ENCODE results near the gene MATN3. TPM values are rescaled to one million over a fixed set of nuclear protein-coding genes. Genes with fewer than 3 reads are reported as not detected.

Gene MATN3
- total and polyA plus RNA-seq, 2 donors, result 1.1 to 2.0 TPM

DNA sequence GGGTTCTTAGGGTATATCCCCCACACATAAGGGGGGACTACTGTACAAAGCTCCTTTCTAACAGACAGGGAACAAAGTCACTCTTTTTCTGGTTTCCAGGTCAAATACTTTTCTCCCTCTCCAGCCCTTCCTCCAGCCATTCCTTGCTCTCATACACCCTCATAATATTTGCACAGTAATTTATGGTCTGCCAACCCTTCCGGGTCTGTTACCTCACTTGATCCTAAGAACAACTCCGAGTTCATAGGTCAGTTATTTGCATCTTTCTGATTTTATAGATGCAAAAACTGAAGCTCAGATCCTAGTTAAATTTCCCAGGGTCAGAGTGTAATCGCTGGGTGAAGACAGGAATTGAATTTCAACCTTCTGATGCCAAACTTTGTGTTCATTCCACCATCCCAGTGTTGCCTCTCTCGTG lies 14.8 kb upstream of the MATN3 start:
- Histone ChIP-seq H3K36me3 (ENCODE audit: insufficient read depth) (peaks cover 6% of the 10 kb centered on the region), H3K4me1 (ENCODE audit: insufficient read depth) (no peaks in the 10 kb centered on the region), H3K4me3 (ENCODE audit: low read depth, low read length) (no peak overlapping the region), H3K27ac (ENCODE audit: low read depth) (no peak overlapping the region)
- DNase-seq (ENCODE audit: extremely low spot score), result no peak
- WGBS, result 54% methylated on average over 4 of the region's 4 CpGs

GRCh38 chr2:20025065-20025786 lies 12.8 kb upstream of the MATN3 start:
- Histone ChIP-seq H3K36me3 (ENCODE audit: insufficient read depth) (peaks cover 2% of the 10 kb centered on the region), H3K4me3 (ENCODE audit: low read depth, low read length) (no peak overlapping the region), H3K4me1 (ENCODE audit: insufficient read depth) (no peaks in the 10 kb centered on the region), H3K27ac (ENCODE audit: low read depth) (no peak overlapping the region)
- WGBS, result 86% methylated on average over 3 of the region's 3 CpGs
- no peak for DNase-seq (ENCODE audit: extremely low spot score)

DNA sequence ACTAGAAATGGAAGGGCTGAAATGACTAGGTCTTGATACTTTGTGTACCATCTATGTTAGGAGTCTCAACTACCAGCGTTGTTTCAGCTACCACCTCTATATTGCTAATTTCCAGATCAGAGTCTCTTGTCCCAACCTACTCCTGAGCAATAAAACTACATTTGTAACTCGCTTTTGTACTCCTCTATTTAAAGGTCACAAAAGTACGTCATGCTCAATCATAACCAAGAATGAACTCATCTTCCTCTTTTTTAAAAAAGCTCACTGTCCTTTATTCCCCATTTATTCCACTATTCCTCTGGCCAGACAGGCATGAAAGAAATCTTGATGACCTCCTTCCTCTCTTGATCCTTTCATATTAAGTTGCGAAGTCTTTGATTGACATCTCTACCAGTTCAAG lies 11.2 kb upstream of the MATN3 start:
- 94% methylated on average over 4 of the region's 4 CpGs for WGBS
- Histone ChIP-seq H3K36me3 (ENCODE audit: insufficient read depth) (no peaks in the 10 kb centered on the region), H3K27ac (ENCODE audit: low read depth) (no peak overlapping the region), H3K4me3 (ENCODE audit: low read depth, low read length) (no peak overlapping the region), H3K4me1 (ENCODE audit: insufficient read depth) (no peaks in the 10 kb centered on the region)
- no peak for DNase-seq (ENCODE audit: extremely low spot score)

DNA sequence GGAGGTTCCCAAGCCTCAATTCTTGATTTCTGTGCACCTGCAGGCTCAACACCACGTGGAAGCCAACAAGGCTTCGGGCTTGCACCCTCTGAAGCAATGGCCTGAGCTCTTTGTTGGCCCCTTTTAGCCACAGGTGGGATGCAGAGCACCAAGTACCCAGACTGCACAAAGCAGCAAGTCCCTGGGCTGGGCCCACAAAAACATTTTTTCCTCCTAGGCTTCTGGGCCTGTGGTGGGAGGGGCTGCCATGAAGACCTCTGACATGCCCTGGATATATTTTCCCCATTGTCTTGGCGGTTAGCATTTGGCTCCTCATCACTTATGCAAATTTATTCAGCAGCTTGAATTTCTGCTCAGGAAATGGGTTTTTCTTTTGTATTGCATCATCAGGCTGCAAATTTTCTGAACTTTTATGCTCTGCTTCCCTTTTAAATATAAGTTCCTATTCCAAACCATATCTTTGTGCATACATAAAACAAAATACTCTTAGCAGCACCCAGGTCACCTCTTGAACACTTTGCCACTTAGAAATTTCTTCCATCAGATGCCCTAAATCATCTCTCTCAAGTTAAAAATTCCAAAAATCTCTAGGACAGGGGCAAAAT lies 9.0 kb upstream of the MATN3 start:
- Histone ChIP-seq H3K4me1 (ENCODE audit: insufficient read depth) (no peaks in the 10 kb centered on the region), H3K36me3 (ENCODE audit: insufficient read depth) (no peaks in the 10 kb centered on the region), H3K27ac (ENCODE audit: low read depth) (no peak overlapping the region), H3K4me3 (ENCODE audit: low read depth, low read length) (no peak overlapping the region)
- WGBS, result 87% methylated on average over 3 of the region's 3 CpGs
- no peak for DNase-seq (ENCODE audit: extremely low spot score)

- Histone ChIP-seq H3K27ac (ENCODE audit: low read depth) (no peak overlapping the region), H3K4me3 (ENCODE audit: low read depth, low read length) (no peak overlapping the region), H3K4me1 (ENCODE audit: insufficient read depth) (no peaks in the 10 kb centered on the region), H3K36me3 (ENCODE audit: insufficient read depth) (no peaks in the 10 kb centered on the region)
- no peak for DNase-seq (ENCODE audit: extremely low spot score)
- 91% methylated on average over 4 of the region's 4 CpGs for WGBS
Observed at GRCh38 chr2:20019747-20020146, 7.3 kb upstream of the MATN3 start.

- no peak overlapping the region for H3K4me3 ChIP-seq (ENCODE audit: low read depth, low read length)
- WGBS, result 92% methylated on average over 2 of the region's 2 CpGs
- H3K27ac ChIP-seq (ENCODE audit: low read depth), result no peak overlapping the region
- no peaks in the 10 kb centered on the region for H3K36me3 ChIP-seq (ENCODE audit: insufficient read depth)
- H3K4me1 ChIP-seq (ENCODE audit: insufficient read depth), result no peaks in the 10 kb centered on the region
- DNase-seq (ENCODE audit: extremely low spot score), result no peak
Observed at GRCh38 chr2:20018601-20019152, 6.2 kb upstream of the MATN3 start.

DNA sequence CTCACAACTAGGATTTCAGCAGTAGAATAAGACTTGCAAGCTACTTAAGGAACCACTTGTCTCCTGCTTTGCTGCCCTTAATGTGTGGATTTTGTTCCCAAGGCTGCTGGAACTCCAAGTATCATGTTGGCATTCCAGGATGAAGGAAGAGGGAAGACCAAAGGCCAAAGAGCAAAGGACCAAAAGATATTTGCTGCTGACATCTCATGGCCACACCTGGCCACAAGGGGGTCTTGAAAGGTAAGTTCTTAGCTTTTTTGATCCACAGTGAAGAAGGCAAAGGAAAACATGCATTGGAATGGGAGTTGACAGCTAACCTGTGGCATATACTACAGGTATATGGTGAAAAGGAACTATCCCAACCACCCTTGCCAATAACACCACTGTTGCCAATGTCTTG lies 3.9 kb upstream of the MATN3 start:
- DNase-seq (ENCODE audit: extremely low spot score), result no peak
- no peaks in the 10 kb centered on the region for H3K4me1 ChIP-seq (ENCODE audit: insufficient read depth)
- H3K27ac ChIP-seq (ENCODE audit: low read depth), result no peak overlapping the region
- no peaks in the 10 kb centered on the region for H3K36me3 ChIP-seq (ENCODE audit: insufficient read depth)
- no peak overlapping the region for H3K4me3 ChIP-seq (ENCODE audit: low read depth, low read length)

- 10% methylated on average over 2 of the region's 2 CpGs for WGBS
- no peak overlapping the region for H3K27ac ChIP-seq (ENCODE audit: low read depth)
- H3K4me3 ChIP-seq (ENCODE audit: low read depth, low read length), result no peak overlapping the region
- no peaks in the 10 kb centered on the region for H3K36me3 ChIP-seq (ENCODE audit: insufficient read depth)
- H3K4me1 ChIP-seq (ENCODE audit: insufficient read depth), result no peaks in the 10 kb centered on the region
- peak; percentile 40 for DNase-seq (ENCODE audit: extremely low spot score)
Observed at GRCh38 chr2:20015482-20016083, 3.1 kb upstream of the MATN3 start.

DNA sequence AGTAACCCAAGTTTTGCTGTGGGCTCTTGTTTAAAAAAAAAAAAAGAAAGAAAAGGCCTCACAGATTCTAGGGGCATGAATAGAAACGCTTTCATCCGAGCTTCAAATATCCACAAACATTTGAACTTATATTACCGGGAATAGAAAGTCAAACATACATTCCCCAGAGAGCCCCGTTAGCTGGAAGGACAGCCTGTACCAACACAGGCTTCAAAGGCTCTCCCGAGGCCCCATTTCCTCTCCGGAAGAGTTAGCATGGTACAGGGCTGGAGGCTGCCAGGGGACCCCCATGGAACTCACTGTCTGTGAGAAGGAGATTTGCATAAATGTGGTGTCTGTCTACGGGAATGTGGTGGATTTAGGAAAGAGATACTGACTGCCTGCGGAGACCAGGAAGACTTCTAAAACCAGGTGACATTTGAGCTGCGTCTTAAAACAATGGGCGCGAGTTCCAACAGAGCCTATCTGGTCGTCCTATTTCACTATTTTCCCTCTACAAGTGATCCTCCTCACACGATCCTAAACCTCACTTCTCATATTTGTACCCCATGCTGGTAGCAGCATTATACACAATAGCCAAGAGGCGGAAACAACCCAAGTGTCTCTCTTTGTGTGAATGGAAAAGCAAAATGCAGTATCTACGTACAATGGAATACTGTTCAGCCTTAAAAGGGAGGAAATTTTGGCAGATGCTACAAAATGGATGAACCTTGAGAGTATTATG lies 820 bp upstream of the MATN3 start:
- Histone ChIP-seq H3K4me3 (ENCODE audit: low read depth, low read length) (peak overlapping the region; percentile 51), H3K4me1 (ENCODE audit: insufficient read depth) (no peaks in the 10 kb centered on the region), H3K36me3 (ENCODE audit: insufficient read depth) (no peaks in the 10 kb centered on the region), H3K27ac (ENCODE audit: low read depth) (no peak overlapping the region)
- 64% methylated on average over 15 of the region's 15 CpGs for WGBS
- no peak for DNase-seq (ENCODE audit: extremely low spot score)

- no peaks in the 10 kb centered on the region for H3K4me1 ChIP-seq (ENCODE audit: insufficient read depth)
- 17% methylated on average over 4 of the region's 4 CpGs for WGBS
- H3K4me3 ChIP-seq (ENCODE audit: low read depth, low read length), result peak overlapping the region; percentile 51
- no peaks in the 10 kb centered on the region for H3K36me3 ChIP-seq (ENCODE audit: insufficient read depth)
- H3K27ac ChIP-seq (ENCODE audit: low read depth), result no peak overlapping the region
- DNase-seq (ENCODE audit: extremely low spot score), result no peak
Observed at GRCh38 chr2:20012032-20012281, 511 bp downstream of the MATN3 start.

DNA sequence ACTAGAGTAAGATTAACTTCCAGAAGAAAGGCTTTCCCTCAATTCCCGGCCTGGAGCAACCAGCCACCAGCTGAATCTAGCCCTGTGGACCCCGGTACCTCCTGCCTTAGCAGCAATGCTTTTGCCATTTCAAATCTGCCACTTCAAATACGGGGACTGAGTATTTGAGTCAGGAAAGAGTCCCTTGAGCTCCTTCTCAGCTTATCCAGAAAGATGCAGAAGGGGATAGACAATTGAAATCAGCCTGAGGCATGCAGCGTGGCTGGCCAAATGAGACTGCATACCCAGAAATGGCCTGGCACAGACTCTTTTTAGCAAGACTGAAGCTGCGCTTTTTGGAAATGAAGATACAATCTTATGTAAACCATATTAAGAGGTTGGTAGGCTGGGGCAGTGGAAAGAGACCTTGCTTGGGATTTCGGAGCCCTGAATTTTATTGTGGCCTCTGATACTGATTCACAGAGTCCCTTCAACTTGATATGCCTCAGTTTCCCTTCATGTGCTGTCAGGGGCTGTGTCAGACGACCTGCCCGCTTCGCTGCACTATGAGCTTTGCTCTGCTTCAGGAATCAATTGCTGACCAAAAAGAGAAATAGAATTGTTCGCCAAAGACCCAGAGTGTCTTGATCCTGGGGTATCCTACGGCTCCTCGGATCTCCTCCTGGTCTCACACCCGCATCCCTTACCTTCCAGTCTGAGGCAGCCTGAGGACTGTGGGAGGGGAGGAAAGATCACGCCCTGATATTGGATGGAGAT lies 1.0 kb downstream of the MATN3 start:
- WGBS, result 85% methylated on average over 14 of the region's 14 CpGs
- H3K36me3 ChIP-seq (ENCODE audit: insufficient read depth), result no peaks in the 10 kb centered on the region
- DNase-seq (ENCODE audit: extremely low spot score), result no peak
- no peaks in the 10 kb centered on the region for H3K4me1 ChIP-seq (ENCODE audit: insufficient read depth)
- H3K27ac ChIP-seq (ENCODE audit: low read depth), result no peak overlapping the region
- no peak overlapping the region for H3K4me3 ChIP-seq (ENCODE audit: low read depth, low read length)

DNA sequence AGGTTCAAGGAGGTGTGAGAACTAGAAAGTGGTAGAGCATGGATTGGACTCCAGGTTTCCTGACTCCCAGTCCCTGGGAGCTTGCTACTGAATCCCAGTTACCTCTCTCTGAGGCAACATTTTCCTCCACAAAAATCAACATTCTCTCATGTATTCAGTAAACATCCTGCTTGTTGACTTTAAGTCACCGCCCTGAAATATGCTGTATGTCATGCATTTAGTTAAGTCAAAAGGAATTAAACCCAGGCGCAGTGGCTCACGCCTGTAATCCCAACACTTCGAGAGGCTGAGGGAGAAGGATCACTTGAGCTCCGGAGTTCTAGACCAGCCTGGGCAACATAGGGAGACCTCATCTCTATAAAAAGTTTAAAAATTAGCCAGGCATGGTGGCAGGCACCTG lies 3.8 kb downstream of the MATN3 start:
- WGBS, result 60% methylated on average over 5 of the region's 5 CpGs
- H3K36me3 ChIP-seq (ENCODE audit: insufficient read depth), result no peaks in the 10 kb centered on the region
- no peak overlapping the region for H3K4me3 ChIP-seq (ENCODE audit: low read depth, low read length)
- no peak for DNase-seq (ENCODE audit: extremely low spot score)
- H3K27ac ChIP-seq (ENCODE audit: low read depth), result no peak overlapping the region
- H3K4me1 ChIP-seq (ENCODE audit: insufficient read depth), result no peaks in the 10 kb centered on the region

DNA sequence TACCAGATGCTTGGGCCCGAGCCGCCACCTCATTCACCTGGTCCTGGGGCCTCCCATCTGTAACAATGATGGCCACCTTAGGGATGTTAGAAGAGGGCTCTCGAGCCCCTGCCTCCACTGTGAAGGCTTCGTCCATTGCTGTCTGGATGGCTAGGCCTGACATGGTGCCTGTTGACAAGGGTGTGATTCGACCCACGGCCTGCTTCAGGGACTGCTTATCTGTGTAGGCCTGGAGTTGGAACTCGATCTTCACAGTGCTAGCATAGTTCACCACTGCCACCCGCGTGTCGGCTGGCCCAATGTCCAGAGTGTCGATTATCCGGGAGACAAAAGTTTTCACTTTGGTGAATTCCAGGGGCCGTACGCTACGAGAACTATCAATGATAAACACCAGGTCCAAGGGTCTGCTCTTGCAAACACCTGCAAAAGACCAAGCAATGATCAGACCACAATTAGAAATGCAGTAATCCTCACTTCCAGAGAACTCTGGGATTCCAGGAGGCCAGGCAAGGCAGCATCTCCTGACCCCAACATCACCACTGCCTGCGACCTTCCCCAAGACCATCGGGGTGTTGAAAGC lies 6.5 kb downstream of the MATN3 start:
- WGBS, result 94% methylated on average over 17 of the region's 17 CpGs
- H3K36me3 ChIP-seq (ENCODE audit: insufficient read depth), result no peaks in the 10 kb centered on the region
- no peak for DNase-seq (ENCODE audit: extremely low spot score)
- H3K27ac ChIP-seq (ENCODE audit: low read depth), result no peak overlapping the region
- no peak overlapping the region for H3K4me3 ChIP-seq (ENCODE audit: low read depth, low read length)
- H3K4me1 ChIP-seq (ENCODE audit: insufficient read depth), result no peaks in the 10 kb centered on the region
